HG03097 (cell line): ENCODE data around the gene ADISSP.

Experiments
- ATAC-seq: cut with Tn5 transposase; IDR thresholded peaks from one replicate; pipeline ENCODE4 v1.9.1; 2021; ENCODE audit not compliant: unreplicated experiment, low FRiP score

Gene ADISSP

DNA sequence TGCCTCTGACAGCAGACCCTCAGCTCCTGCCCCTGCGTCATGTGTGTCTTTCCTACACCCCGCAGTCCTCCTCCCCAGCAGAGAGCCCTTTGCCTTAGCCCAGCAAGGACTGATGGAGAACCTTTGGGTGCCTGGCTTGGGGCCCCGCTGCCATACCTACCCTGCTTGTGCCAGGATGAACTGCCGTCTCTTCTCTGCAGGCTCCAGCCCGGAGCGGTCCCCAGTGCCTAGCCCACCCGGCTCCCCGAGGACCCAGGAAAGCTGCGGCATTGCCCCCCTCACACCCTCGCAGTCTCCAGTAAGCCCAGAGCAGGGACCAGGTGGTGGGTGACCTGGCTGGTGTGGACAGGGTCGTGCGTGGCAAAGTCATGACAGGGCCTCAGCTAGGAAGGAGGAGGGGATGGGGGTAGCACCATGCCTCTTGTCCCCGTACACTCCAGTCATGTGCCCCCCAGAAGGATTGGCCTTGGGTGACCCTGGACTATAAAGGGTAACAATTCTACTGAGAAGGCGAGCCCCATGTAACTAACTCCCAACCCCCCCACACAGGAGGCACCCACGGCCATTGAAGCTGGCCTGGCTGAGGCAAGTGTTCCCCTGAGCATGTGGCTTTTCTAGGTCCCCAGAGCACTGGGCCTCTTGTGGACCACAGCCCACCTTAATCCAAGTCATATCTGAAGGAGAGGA, 26.8 kb downstream of the ADISSP start:
- no peak for ATAC-seq

- ATAC-seq, result no peak
Observed at GRCh38 chr20:3739926-3740451, 27.6 kb downstream of the ADISSP start.

GRCh38 chr20:3739054-3739925, 28.3 kb downstream of the ADISSP start:
- no peak for ATAC-seq

DNA sequence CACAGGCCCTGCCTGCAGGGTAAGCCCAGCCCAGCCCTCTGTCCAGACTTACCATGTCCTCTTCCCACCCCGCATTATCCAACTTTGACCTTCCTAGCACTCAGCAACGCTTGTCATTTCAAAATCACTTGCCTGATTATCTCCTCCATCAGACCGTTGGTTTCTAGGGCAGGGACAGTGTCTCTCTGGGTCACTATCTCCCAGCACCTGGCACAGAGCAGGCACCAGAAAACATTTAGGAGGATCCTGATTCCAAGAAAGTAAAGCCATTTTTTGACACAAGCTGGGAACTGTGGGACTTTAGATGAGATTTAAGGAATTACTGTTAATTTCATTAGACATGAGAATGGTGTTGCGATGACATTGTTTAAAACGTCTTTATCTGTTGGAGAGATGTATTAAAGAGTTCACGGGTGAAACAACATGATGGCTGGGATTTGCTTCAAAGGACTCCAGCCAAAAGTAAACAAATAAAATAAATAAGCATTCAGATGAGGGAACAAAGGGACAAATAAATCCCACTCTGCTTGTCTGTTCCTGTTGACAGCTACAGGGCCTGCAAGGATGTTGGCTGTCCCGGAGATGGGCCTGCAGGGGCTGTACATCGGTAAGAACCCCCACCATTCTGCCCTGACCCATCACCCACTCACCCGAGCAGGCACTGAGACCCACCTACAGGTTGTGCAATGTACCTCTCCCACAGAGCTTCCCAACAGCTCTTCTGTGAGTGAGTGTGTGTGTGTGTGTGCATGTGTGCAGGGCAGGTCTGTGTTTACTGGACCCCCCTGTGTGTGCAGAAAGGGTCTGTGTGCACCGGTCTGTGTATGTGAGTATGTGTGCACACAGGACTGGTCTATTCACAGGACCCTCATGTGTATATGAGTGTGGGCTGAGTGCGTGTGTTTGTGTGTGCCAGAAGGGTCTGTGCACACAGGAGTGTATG, 29.2 kb downstream of the ADISSP start:
- ATAC-seq, result no peak

- no peak for ATAC-seq
Observed at GRCh38 chr20:3735768-3736167, 31.8 kb downstream of the ADISSP start.

DNA sequence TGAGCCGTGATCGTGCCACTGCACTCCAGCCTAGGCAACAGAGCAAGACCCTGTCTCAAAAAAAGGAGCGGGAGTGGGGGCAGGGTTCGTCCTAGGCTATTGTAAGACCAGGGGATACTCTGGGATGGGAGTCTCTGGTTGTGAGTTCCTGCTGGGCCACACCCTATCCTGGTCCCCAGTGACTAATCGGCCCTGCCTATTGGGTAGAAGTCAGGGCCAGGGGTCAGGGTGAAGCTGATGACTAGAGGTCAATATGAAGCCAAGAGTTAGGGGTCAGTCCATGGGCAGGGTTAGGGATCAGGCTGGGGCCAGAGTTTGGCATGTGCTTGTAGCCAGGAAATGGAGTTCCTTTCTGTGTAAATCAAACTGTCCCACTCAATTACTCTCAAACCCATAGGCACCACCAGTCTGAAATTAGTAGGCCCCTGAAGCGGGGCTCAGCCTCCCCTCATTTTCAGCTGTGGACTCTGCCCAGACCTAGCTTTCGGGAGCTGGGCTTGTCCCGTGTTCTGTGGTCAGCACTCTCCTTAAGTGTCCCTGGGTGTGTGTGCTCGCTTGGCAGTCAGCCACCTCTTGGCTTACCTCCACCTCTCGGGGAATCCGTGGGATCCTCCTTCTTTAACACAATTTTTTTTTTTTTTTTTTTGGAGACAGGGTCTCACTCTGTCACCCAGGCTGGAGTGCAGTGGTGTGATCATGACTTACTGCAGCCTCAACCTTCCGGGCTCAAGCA, 33.3 kb downstream of the ADISSP start:
- no peak for ATAC-seq

DNA sequence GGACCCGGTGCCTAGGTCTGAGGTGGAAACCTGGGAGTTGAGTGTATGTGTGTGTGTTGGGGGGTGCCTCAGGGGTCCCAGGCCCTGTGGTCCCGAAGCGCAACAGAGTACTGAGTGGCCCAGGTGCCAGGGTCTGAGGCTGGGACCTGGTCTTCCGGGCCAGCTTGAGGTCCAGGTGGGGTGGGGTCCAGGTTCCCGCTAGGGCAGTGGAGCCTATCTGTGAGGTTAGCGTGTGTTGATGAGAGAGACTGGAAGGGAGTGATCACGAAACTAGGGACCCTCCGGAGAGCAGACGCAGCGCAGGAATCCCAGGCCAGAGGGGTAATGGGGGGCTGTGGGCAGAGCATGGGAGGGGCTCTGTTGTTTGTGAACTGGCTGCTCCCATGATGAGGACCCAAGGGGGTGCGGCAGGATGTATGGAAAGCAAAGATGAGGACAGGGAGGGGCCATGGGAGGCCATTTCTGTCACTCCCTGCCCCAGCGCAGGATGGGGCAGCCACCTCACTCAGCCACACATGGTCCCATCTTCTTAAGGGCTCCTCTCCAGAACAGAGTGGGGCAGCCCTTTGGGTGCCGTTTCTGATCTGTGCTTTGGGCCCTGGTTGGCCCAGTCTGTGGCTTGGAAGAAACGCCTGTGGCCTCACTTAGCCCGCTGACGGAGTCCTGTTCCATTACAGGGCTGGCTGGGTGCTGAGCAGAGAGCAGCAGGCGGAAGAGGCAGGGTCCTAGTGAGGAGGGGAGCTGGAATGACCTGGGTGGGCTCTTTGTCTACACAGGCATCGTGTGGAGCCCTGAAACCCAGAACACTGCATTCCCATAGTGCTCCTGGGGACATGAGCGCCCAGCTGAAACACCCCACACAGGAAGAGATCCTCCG, 34.2 kb downstream of the ADISSP start:
- ATAC-seq, result no peak

GRCh38 chr20:3732327-3733118, 35.0 kb downstream of the ADISSP start, which contains the start of gene HSPA12B:
Gene HSPA12B (plus strand): TSS chr20:3732685. CDS start chr20:3738675, 5,990 bp downstream.
- ATAC-seq, result no peak

DNA sequence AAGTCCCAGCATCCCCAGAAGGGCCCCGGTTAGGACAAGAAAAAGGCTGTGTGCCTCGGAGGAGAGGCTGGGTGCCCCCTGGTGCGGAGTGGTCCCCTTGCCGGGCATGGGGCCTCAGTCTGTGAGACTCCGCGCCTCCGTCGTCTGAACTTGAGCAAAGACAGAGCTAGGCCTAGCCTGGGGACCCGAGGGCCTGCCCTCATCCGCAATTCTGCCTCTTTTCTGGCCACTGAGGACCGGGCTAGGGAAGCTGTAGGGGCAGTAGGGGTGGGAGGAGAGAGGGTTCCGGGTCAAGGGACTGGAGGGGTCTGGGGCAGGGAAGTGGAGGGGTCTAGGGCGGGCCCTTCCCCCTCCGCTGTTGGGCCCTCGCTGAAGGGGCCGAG, 35.6 kb downstream of the ADISSP start:
- no peak for ATAC-seq

DNA sequence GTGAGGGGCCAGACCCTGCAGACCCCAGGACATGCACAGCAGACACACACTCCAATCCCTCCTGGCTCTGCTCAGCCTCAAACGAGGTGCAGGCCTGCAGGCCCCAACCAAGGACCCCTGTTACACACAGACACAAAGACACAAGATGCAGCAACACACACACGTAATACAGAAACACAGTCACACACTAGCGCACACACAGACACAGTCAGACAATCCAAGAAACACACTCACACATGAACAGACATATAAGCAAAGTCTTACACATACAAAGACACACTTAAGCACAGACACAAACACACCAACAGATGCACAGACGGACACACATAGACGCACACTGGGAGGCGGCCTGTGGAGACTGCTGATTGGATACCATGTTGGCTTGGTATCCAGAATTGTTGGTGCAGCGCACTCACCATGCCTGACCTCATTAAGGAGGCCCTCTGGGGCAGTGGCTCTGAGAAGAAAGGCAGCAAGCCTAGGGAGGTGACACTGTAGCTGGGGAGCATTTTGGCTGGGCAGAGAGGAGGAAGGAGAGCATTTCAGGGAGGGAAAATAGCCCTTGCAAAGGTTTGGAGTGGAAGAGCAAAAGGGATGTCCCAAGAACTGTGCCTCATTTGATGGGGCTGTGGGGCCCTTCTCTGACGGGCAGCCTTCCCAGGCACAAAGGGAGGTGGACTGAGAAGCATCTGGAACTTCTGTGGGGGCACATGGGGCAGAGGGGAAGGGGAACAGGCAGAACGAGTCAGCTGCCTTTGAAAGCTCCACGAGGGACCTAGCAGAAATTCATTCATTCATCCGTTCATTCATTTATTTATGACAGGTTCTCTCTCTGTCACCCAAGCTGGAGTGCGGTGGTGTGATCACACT, 36.5 kb downstream of the ADISSP start:
- ATAC-seq, result no peak

GRCh38 chr20:3729811-3730540, 37.6 kb downstream of the ADISSP start:
- ATAC-seq, result no peak

DNA sequence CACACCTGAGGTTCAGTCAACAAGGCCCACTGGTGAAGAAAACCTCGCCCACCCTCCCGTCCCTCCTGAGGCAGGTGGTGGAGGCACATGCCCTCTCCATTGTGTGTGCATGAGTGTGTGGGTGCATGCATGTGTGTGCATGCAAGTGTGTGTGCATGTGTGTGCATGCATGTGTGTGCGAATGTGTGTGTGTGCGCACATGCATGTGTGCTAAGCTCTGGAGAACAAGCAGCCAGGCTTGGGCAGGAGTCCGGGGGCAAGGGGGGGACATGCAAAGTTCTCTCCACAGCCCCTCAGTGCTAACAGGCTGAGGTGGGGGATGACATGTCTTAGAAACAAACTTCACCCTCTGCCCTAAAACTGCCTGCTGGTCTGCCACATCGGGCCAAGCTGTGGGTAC, 38.2 kb downstream of the ADISSP start:
- no peak for ATAC-seq

DNA sequence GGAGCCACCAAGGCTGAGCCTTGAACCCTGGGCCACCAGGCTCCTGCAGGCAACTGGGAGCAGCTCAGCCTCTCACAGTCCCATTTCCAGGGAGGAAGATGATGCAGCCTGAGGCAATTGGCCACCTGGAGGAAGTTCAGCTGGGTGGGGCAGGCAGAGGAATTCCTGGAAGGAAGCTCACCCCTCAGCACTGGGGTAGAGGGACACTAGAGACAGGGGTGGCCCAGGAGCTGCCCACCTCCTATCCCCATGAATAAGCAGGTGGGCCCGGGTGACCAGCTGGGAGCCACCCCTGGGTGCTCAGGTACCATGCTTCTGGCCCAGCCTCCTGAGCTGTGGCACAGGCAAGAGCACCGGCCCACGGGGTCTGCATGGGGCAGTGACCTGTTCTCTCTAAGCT, 38.7 kb downstream of the ADISSP start:
- no peak for ATAC-seq

- no peak for ATAC-seq
Observed at GRCh38 chr20:3728354-3728753, 39.2 kb downstream of the ADISSP start.

DNA sequence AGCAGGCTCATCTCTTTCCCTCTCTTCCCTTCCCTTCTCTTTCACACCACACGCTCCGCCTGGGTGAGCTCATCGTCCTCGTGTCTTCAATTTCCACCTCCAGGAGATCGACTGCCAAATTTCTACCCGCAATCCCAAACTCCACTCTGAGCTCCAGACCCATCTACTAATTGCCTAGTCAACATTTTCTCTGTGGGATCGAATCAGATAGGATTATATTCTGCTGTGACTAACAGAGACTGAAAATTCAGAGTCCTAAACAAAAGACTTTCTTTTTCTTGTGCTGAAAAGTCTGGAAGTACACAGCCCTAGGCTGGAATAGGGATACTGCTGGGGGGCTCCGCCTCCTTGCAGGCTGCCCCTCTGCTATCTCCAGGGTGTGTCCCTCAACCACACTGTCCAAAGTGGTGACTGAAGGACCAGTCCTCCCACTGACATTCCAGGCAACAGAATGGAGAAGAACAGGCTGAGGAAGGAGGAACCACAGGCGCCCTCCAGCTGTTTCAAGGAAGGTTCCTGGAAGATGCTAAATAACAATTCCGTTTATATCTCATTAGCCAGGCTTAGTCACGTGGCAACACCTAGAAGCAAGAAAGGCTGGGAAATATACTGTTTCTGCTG, 40.0 kb downstream of the ADISSP start:
- no peak for ATAC-seq

GRCh38 chr20:3724356-3724755, 43.2 kb downstream of the ADISSP start:
- ATAC-seq, result no peak
